ENCODE data around the gene TSPAN9.

GRCh38 chr12:3089588-3089987 is 12.4 kb downstream of the TSPAN9 start:
- no peak for TF ChIP-seq CTCF (IDR thresholded peaks at IDR 0.05)
- TF ChIP-seq POLR2A (IDR thresholded peaks at IDR 0.05) = no peak

Measured in tibial nerve (tissue), 3 donors.